ENCODE results near the gene C1orf50. TPM values are rescaled to one million over a fixed set of nuclear protein-coding genes. Genes with fewer than 3 reads are reported as not detected.
"Not testable (repeated sequence)": the region's sequence is repeated elsewhere in the genome, so short reads cannot be mapped to it uniquely, and the experiment has no call there.

The C1orf50 gene
- polyA plus RNA-seq, 4 donors: 8.4 to 15.2 (median 12.6) TPM

DNA sequence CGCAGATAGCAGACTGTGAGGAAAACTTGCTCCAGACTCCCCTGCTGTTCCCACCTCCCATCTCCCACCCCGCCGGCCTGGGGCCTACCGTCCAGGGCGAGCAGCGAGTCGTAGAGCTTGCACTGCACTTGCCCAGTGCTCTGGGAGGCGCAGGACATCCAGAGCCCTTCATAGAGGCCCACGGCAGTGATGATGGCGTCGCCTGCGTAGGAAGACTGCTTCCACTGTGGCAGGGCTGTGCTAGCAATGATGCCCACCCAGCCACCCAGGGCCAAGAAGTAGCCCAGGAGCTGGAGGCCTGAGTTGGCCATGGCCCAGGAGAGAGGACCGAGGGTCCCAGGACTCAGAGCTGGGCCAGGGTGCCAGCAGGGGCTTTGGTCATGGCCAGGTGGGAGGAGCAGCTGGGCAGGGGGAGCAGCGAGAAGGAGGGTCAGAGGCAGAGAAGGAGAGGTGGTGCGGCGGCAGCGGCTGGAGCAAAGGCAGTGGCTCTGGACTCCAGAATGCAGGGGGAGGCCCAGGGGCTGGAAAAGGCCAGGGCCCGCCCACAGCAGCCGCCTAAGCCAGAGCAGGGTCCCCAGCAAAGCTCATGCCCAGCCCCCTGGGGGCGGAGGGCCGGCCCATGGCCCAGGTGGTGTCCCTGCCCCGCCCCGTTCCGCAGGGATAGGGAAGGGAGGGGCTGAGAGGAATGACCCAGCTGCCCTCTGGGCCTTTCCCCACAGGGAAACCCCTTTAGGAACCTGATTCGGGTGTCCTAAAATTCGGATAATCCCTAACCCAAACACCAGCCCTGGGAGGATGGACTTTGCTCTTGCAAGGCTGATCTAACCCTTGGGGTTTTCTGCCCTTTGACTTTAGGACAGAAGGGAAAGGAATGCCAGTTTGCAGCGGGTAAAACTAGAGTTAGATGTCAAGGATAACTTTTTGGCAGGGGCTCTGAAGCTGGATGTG, 27.0 kb upstream of the C1orf50 start, which contains the start of gene CLDN19:
TSS of gene CLDN19 (minus strand) at position 484 of the 948 bp plus-strand sequence. CDS start at position 311, 173 bp downstream.
- DNase-seq (ENCODE audit: low read depth in 4 of 4, low spot score in 2 of 4): peak in 1 of 4 donors; percentile 46

DNA sequence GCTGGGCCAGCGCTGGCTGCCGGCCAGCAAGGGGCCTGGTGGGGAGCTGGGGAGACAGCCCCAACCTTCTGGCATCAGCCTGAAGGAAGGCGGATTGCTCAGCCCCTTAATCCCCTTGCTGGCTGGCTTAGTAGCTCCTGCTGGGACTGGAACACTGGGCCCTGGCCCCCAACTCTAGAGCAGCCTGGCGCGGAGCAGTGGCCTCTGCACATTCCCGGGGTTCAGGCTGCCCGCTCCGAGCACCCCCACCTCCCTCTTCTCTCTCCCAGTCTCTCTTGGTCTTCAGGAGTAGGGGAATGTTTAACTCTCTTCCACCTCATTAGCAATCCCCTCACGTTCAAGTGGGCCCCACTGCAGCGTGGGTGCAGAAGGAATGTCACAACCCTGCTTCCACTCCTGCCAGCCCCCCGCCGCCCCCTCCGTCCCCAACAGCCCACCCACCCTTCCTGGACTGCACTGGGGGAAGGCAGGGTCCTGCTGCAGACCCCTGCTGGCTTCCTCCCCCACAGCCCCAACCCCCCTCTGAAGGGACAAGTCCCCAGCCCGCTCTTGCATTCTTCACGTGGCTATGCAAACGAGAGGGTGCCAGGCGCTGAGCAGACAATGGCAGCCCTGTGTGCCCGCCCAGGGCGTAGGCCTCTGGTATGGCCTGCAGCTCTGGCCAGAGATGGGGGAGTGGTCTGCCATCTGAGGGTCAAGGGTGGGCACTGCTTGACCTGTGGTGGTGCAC, 26.0 kb upstream of the C1orf50 start:
- DNase-seq (ENCODE audit: low read depth in 4 of 4, low spot score in 2 of 4): no peak

DNA sequence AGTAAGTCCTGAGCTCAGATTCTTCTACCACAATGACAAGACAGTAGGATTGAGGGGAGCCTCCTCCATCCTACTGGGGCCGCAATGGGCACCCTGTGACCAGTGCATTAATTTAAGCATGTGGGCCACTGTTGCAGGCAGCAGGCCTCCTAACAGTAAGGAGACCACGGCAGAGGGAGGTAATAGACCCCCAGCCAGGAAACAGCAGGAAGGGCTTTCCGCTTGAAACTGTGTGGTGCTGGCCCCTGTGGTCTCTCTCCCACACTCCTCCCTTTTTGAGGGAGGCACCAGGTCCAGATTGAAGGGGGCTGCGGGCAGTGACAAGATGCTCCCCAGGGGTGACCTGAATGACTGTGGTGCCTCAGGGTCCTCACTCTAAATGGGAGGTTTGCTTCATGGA, 25.3 kb upstream of the C1orf50 start:
- DNase-seq (ENCODE audit: low read depth in 4 of 4, low spot score in 2 of 4): no peak

DNA sequence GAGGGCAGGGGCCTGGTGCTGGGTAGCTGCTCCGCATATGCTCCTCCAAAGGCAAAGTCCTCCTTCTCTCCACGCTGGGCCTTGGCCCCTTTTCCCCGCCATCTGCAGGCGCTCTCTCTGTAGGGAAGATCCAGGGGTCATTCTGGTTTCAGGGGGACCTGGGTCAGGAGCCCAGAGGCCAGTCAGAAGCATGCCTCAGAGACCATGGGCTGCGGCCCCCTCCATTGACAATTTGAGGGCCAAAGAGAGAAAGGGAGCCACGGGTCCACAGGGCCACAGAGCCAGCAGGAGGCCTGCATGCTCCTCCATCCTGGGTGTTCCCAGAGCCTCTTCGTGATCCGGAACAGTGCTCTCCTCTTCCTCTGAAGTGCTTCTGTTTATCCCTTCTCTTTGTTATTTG, 24.9 kb upstream of the C1orf50 start:
- no peak for DNase-seq (ENCODE audit: low read depth in 4 of 4, low spot score in 2 of 4)

DNA sequence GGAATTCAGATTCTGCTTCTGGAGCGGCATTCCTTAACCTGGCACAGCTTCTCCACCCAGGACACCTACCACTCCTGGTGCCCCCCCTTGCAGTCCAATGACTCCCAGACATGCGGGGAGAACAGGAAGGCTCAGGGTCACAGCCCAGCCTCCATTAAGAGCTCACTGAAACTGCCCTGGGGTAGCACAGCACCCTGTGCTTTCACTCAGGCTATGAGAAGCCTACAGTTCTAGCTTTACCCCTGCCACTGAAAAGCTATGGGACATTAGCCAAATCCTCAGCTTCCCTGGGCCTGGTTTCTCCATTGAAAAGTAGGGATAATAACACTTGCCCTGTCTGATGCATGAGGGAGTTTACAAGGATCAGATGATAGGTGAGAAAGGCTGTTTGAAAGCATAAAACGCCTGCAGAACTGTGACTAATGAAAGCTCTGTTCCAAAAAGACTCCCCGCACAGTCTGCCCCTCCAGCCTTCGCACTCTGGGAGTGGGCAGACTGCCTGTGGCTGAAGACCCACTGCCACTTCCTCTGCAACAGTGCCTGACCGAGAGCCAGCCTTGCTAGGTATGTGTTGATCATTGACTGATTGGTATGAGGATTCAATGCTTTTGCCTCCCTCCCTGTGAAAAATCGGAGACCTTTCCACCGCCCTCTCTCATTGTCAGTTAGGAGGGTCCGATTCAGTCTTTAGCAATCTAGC, 24.3 kb upstream of the C1orf50 start:
- DNase-seq (ENCODE audit: low read depth in 4 of 4, low spot score in 2 of 4): no peak

DNA sequence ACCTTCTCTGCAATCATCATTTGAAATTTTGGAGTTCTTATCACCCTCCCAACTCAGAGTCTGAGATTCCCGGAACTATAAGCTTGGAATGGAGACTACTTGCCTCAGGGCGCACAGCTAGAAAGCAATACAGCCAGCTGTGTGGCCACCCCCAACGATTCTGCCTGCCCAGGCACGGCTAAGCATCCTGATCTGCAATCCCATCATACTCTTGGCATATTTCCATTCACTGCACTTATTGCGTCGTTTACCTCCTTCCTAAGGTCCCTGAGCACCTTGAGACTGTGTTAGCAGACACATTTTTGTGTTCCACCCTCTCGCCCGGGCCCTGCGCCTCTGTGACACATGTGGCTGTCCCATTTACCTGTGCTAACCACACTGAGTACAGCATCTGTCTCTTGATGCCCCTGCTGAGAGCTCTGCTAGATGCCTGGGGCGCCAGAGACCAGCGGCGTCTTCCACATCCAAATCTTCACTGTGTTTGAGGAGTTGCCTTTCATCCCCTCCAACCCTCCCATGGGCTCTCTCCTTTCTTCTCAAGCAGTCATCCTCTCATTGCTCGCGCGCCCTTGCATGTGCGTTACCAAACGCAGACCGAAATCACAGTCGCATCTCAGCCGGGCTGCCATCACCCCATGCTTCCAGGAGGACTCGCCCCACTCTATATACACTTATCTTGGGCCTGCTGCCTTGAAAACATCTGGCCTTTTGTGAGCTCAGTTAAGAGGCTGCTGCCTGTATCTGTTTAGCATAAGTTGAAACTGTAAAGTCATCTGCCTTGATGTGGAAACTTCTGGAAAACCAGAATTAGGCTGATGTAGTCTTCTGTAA, 23.5 kb upstream of the C1orf50 start:
- no peak for DNase-seq (ENCODE audit: low read depth in 4 of 4, low spot score in 2 of 4)

DNA sequence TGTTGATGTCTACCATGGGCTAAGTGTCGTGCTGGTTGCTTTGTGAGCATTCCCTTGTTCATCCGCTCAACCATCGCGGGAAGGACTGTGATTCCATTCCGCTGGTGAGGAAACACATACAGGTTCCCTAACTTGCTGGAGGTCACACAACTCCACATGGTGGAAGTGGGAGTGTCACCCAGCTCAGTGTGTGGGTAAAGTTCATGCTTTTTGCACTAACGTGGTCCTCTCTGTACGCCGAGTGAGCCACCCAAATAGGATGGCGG, 23.0 kb upstream of the C1orf50 start:
- DNase-seq (ENCODE audit: low read depth in 4 of 4, low spot score in 2 of 4): no peak

DNA sequence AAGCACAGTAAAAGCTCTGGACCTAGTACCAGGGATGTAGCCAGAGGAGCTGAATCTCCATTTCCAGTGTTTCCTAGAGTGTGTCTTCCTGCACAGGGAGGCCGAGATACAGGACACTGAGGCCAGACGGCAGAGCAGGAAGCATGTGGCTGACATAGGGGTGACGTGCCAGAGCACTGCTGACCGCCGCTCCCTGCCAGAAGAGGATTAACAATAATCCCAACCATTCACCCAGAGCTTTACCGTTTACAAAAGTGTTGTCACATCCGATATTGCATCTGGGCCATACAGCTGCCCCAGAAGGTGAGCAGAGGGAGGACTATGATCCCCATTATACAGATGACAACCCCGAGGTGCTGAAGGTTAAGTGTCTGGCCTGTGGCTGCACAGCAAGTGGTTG, 21.2 kb upstream of the C1orf50 start:
- DNase-seq (ENCODE audit: low read depth in 4 of 4, low spot score in 2 of 4): no peak

DNA sequence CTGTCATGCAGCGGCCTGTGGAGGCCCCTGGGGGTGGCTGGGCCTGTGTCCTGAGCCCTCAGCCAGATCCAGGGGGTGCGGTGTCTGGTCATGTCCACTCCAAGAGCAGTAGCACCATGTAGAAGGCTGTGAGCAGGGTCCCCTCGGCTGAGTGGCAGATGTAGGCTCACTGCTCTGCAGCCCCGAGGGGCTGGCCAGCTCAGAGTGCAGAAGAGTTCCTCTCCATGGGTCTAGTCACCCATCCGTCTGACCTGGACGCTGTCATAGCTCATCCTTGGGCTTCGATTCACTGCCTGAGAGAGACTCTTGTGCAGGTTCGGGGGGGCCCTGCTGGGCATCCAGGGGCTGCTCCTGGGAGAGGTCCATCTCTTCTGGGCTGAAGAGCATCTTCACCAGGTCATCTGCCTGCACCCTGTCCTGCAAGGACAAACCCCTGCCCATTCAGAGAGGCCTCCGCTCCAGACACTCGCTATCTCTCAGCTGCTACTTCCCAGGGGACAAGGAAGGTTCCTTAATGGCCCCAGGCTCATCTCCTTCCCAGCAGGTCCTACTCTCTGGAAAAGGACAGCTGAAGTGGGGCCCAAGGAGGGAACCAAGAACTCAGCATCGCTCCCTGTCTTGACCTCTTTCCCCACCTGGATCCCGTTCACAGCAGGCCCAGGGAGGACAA, 20.5 kb upstream of the C1orf50 start:
- DNase-seq (ENCODE audit: low read depth in 4 of 4, low spot score in 2 of 4): no peak

DNA sequence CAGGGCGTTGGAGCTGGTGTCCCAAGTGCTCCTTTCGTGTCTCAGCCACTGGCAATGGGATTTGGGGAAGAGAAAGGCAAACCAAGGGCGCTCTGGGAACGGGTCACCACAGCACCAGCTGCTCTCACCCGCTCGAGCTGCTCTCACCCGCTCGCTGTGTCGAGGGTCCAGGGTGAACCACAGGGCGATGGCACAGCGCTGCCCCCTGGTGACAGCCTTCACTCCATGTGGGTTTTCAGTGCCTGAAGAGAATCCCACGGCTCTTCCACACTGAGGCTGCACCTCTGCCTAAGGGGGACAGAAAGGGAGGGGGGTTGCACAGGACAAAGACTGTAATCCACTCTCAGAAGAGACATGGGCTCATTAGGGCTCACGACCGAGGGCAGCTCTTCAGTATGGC, 19.9 kb upstream of the C1orf50 start:
- no peak for DNase-seq (ENCODE audit: low read depth in 4 of 4, low spot score in 2 of 4)

DNA sequence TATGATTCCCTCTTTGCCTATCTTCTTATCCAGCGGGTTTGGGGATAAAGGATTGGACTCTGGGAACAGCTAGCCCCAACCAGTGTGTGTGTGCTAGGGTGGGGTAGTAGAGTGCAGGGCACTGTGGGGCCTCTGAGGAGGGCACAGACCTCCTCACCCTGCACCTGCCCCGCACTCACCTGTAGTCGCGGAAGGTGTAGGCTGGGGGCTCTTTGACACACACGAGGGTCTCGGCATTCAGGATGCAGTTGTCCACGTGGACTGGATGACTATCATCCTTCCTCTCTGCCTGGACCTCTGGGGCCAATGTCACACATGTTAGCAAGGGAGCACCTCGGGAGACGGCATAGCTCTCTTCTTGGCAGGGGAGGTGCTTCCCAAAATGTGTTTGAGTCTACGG, 19.0 kb upstream of the C1orf50 start:
- no peak for DNase-seq (ENCODE audit: low read depth in 4 of 4, low spot score in 2 of 4)

DNA sequence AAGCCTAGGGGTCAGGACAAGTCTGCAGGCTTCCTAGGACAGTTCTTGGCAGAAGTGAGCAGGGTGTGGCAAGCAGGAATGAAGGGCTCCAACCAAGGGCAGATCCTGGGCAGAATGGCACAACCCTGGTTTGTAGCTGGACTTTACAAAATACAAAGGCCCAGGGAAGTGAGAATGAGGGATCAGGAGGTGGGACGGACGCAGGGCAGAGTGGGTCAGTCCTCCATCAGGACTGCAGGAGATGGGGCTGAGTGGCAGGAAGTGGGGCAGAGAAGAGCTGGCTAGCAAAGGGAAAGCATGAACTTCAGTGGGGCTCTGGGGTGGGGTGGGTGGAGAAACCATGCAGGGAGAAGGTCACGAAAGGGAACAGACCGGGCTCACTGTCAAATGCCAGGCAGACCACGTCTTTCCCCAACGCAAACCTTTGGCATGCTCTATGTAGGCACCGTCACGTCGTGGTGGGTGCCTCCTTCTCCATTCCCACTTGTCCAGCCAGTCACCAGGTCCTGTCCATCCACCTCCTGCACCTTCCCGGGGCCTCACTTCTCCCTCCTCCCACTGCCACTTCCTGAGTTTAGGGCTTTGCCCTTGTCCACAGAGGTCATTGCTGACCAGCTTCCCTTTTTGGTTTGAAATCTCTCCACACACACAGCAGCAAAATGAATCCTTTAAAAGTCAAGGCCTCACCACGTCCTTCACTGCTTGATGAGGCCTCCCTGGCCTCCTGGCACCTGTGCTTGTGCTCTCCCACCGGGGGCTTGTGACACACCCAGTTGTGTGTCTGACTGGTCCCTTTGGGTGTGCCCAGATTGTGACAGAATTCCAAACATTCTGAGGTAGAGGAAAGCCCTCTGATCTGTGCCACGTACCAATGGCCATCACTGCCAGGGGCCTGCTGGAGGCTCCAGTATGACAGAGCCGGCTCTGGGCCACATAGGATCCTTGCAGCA, 18.3 kb upstream of the C1orf50 start:
- DNase-seq (ENCODE audit: low read depth in 4 of 4, low spot score in 2 of 4): no peak

DNA sequence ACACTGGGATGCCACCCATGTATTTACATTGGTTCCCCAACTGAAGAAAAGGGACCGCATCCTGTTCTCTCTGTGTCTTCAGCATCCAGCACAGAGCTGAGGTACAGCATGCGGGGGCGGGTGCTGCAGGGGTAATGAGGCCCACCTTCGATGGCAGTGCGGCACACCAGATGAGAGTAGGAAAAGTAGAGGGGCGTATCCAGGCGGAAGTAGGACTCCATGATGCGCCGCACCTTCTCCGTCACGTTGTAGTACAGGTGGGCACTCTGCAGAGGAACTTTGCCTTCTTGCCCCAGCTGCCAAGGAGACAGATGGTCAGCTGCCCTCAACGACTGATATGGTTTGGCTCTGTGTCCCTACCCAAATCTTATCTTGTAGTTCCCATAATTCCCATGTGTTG, 17.0 kb upstream of the C1orf50 start:
- no peak for DNase-seq (ENCODE audit: low read depth in 4 of 4, low spot score in 2 of 4)

DNA sequence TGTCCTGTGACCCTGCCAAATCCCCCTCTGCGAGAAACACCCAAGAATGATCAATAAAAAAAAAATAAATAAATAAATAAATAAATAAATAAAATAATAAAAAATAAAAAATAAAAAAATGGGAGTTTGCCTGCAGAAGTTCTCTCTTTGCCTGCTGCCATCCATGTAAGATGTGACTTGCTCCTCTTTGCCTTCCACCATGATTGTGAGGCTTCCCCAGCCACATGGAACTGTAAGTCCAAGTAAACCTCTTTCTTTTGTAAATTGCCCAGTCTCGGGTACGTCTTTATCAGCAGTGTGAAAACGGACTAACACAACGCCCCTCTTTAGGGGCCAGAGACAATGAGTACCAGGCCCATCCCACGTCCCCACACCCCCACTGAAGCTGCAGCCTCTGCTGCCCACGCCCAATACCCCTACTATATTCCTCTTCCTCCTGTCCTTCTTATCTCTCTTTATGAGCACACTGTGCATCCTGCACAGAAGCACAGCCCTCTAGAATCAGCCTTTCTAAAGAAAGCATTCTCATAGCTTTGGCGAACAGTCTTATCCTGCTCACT, 15.5 kb upstream of the C1orf50 start:
- not testable (repeated sequence) for DNase-seq (ENCODE audit: low read depth in 4 of 4, low spot score in 2 of 4)

DNA sequence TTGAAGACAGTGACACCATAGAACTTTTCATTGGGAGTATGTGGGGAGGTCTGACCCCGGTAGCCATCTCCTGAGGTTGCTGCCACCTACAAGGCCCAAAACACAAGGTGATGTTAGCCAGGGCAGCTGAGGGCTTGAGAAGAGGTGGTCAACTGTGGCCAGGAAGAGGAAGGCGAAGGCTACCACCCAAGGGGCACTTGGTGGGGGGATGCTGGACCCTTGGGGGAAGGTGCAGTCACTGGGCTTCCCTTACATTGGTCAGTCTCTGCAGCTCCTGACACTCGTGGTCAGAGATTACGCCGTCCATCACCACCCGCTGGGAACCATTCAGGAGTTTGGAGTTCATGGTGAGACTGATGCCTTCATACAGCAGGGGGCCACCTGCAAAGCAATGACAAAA, 14.8 kb upstream of the C1orf50 start:
- no peak for DNase-seq (ENCODE audit: low read depth in 4 of 4, low spot score in 2 of 4)

DNA sequence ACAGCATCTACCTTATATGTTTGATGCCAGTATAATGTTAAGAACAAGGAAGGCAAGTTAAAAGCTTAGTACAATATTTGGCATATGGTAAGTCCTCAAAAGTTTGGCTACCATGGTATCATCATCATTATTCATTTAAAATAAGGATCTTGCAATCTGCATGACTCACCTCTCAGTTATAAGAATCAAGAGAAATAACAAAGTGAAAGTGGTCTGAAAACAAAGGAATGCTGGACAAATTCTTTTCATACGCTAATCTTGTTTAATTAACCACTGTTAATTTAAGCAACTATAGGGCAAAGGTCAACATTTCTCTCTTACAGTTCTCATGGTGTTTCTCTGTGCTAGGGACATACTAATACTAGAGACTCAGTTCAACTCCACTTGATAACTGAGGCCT, 14.0 kb upstream of the C1orf50 start:
- no peak for DNase-seq (ENCODE audit: low read depth in 4 of 4, low spot score in 2 of 4)

DNA sequence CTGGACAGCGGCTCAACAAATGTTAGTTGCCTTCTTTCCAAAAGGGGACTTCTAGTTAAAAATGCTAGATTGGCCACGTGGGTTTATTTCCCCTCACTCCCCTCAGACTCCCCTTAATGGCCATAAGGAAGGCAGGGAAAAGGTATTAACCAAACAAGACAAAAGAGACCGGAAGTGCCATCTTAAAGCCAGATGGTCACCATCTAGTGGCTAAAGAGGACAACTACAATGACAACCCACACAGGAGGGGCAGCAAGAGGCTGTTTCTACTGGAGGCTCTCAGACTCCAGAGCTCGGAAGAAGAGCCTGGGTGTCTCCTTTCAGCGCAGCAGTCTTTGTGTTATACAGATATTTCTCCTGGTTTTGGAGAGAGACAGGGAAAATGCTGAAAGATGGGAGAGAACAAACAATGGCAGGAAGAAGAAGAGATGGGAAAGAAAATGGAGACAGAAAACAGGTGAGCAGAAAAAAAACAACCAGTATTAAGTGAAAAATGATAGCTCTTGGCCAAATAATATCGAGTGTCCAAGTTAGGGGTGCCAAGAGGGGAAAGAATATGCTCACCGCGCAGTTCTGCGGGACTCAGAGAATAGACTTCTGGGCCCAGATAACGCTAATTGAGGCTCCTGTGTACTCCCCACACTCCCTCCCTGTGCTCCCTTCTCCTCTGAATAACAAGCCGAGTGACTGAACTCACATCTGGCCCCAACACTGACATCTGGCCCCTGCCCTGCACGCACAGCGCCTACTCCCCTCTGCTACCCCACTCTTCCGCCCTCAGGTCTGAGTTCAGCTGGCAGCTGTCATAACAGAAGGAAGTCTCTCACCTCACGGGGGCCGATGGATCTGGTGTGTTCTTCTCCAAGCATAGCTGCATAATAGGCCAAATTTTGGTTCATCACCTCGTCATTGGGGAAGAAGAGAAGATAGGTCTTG, 9.8 kb upstream of the C1orf50 start:
- DNase-seq (ENCODE audit: low read depth in 4 of 4, low spot score in 2 of 4): no peak
